Activated CD8-positive, alpha-beta memory T cell treated with anti-CD3 and anti-CD28 coated beads for 1 hour (primary cell): Measurements from ENCODE around the gene OPTC.

Experiments used
- DNase-seq, 2 donors: peaks; one replicate each; pipeline ENCODE4 v3.0.0-alpha.2; 2020; ENCODE audit warnings: low read depth in 1 of 2; ENCODE audit errors: extremely low read depth in 1 of 2

OPTC gene

DNA sequence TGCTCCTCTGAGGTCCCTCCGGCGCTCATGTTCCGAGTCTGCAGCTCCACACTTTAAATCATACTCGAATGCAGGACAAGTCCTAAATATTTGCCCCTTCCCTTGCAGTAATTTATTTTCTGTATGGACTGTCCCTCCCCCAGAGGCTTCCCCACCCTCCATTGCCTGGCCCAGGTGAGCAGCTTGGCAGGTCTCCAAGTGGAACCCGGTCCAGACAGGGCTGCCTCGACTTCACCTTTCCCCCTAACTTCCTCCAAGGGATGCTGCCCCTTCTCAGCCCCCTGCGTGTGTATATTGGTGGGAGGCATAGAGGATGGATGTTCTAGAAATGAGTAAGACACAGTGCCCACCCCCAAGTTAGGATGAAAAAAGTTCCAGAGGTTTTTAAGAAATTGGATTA, 5.4 kb upstream of the OPTC start:
- DNase-seq = no peak

DNA sequence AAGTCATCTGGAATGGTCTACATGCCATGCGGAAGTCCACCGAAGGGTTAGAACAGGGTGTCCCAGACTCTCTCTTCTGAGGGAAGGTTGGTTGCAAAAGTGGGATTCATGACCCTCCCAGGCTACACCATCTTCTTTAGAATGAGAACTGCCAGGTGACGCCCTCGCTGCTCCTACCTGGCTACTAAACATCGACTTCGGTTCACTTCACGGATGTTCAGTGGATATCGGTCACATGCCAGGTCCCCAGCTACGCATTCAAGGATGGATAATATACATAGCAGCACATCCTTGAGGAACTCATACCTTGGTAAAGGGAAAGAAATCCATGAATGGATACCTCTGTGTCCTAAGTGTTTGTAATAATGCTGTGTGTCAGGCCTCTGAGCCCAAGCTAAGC, 3.3 kb upstream of the OPTC start:
- no peak for DNase-seq

GRCh38 chr1:203491664-203492063, 2.3 kb upstream of the OPTC start:
- DNase-seq = no peak

GRCh38 chr1:203492082-203492747, 1.7 kb upstream of the OPTC start:
- no peak for DNase-seq

GRCh38 chr1:203492748-203493130, 1.2 kb upstream of the OPTC start:
- DNase-seq = no peak

GRCh38 chr1:203495845-203496244, 1.9 kb downstream of the OPTC start:
- no peak for DNase-seq

- DNase-seq = no peak
Measured at GRCh38 chr1:203497269-203497777, 3.4 kb downstream of the OPTC start.

GRCh38 chr1:203499643-203500278, 5.8 kb downstream of the OPTC start:
- DNase-seq = no peak

DNA sequence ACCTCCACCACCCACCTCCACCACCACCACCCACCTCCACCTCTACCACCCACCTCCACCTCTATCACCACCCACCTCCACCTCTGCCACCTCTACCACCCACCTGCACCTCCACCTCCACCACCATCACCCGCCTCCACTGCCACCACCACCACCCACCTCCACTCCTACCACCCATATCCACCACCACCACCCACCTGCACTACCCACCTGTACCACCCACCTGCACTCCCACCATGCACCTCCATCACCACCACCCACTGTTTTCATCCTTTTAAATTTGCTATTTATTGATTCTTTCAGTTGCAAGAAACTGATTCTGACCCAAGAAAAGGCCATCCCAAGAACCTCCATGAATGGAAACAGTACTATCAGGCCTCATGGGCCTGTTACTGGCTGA, 6.3 kb downstream of the OPTC start:
- DNase-seq = no peak

- no peak for DNase-seq
Measured at GRCh38 chr1:203503836-203504235, 9.9 kb downstream of the OPTC start.

DNA sequence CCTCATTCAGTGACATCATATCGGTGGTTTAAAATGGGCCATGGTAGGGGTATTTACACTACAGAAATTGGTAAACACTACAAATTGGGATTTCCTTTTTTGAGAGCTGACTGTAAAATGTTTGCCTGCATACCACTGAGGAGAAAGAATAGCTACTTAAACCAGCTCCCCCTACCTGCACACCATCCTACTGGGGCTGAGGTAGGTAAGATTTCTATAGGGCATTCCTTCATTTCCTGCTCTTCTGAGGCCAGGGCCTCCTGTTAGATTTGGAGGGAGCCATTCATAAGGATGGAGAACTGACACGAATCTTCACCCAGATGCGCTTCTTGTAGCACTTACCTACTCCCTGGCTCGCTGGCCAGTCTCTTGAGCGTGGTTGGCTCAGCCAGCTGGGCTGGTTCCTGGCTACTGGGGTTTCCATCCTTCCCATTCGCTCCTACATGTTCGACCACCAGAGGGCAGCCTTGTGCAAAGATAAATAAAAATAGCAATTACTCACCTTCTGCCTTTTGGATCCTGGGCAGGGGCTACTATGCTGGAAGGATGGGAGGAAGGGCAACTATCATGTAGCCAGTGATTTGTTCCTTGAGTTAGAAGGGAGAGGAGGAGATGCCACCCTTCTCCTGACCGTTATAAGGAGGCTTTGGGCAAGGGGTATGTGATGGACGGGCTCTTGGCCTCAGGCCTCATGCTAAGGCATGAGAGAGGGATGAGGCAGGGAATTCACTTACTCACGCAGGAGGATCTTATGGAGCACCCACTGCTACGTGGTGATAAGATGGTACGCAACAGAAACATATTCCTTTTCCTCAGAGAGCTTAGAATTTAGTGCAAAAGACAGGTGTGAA, 10.7 kb downstream of the OPTC start:
- DNase-seq = peak; percentile 40 to 64

DNA sequence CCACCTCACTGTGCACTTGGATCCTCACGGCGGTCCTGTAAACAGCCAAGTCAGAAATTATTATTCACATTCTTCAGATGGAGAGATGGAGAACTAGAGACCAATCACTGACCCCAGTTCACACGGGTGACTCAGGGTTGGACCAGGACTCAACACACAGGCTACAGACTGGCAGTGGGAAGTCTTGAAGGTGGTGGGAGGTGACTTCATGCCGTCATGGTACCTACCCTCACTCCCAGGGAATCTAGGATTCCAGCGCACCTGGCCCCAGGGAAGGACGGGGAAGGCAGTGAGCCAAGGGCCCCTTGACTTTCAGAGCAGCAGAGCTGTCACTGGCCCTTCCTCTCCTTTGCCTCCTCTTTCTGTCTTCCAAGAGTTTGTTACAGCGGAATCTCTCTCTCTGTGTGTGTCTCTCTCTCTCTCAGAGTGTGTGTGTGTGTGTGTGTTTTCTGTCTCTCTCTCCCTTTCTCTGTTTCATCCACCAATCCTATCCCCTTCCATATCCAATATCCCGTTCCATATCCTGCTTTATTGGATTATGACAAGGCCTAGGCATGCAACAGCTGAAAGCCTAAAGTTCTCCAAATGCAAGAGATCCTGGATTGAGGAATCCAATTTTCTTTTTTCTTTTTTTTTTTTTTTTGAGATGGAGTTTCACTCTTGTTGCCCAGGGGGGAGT, 11.7 kb downstream of the OPTC start:
- DNase-seq = no peak

DNA sequence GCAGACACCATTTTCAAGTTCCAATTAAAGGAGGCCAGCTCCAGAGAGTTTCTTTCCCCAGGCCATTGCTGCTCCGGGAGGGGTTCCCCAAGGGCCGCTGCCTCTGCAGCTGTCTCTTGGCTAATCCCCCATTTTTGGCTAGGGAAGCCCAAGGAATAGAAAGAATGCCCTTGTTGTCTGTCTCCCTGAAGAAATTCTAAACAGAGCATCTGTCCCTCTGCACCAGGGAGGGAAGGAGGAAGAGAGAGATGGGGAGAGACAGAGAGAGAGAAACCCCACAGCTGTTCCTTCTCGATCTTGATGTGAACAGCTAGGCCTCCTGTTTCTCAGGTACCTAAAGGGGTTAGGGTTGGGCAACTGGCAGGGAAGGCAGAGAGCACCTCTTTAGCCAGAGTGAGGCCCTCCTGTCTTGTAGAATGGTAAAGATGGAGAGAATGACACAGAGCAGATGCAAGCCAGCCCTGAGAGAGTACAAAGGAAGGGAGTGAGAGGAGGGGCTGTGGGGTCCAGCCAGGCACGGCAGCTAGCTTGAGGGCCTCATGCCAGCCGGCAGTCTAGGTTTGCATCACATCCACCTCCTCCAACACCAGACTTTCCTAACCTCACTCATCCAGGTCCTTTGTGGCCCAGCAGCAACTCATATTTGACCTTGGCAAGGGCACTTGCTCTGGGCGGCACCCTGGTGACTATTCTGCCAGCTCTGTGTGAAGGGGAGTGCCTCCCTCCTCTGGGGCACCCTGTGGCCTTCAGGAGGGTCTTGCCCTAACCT, 13.1 kb downstream of the OPTC start:
- DNase-seq = no peak

- no peak for DNase-seq
Measured at GRCh38 chr1:203507759-203508158, 13.8 kb downstream of the OPTC start.

DNA sequence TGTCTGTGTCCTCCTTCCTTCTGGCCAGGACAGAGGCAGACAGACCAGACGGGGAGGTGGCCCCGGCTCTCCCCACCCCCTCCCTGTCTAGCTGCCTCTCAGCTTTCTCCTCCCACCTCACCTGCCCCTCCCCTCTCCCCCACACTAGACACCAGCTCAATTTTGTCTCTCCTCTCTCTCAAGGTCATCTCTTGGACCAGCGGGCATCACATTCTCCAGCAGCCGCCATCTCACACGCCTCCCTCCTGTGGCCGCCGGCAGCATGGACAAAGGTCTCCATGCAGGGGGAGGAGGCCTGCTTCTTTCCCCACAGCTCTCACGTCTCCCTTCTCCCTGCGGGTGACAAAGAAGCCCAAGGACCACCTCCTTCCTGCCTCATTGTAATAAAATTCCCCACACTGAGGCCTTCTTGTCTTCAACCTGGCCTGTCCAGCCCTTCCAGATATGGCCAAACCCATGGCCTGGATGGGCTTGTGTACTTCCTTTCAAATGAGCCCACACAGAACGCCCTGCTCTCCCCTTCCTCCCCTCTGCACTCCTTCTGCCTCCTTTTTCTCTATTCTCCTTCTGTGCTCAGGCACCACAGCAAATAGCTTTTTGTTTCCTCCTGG, 14.6 kb downstream of the OPTC start:
- no peak for DNase-seq

GRCh38 chr1:203509135-203509534, 15.2 kb downstream of the OPTC start:
- no peak for DNase-seq

GRCh38 chr1:203511513-203511912, 17.6 kb downstream of the OPTC start:
- no peak for DNase-seq

DNA sequence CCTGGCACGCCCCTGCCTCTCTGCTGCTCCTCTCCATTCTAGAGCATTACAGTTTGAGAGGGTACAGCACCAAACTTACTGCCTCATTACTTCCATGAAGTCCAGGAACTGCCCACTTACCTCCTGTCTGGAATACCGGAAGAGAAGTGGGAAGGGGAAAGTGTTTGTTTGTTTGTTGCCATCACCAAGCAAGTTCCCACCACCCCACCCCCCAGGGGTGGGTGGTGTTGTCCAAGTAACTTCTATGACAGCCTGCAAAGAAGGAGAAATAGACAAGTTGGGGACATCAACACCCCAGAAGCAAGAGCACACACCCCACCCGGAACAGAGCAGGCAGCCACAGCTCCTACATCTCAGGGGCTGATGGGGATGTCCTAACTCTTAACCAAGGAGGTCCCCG, 18.0 kb downstream of the OPTC start:
- DNase-seq = no peak

DNA sequence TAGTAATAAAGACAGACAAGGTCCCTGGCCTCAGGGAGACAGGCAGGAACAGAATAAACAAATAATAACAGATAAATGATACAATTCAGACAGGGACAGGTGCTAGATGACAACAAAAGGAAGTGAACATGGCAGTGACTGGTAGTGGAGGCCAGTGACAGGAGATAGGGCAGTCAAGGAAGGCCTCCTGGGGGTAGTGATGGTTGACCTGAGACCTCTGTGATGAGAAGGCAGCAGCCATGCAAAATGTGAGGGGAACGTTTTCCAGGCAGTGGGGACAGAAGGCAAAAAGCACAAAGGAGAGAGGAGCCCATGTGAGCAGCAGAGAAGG, 18.5 kb downstream of the OPTC start:
- DNase-seq = no peak
